Activated CD8-positive, alpha-beta memory T cell treated with anti-CD3 and anti-CD28 coated beads for 48 hours (primary cell): ENCODE data around the gene MRPL36.
A peak's percentile ranks its signal among the peaks of the same experiment; 100 is the strongest.
"Not testable (repeated sequence)": the region's sequence is repeated elsewhere in the genome, so short reads cannot be mapped to it uniquely, and the experiment has no call there.

Source experiments
- DNase-seq, 3 experiments: peaks; one replicate each; pipeline ENCODE4 v3.0.0-alpha.2; 2020; ENCODE audit warnings: low read depth in 2 of 3, low spot score in 2 of 3

The MRPL36 gene

DNA sequence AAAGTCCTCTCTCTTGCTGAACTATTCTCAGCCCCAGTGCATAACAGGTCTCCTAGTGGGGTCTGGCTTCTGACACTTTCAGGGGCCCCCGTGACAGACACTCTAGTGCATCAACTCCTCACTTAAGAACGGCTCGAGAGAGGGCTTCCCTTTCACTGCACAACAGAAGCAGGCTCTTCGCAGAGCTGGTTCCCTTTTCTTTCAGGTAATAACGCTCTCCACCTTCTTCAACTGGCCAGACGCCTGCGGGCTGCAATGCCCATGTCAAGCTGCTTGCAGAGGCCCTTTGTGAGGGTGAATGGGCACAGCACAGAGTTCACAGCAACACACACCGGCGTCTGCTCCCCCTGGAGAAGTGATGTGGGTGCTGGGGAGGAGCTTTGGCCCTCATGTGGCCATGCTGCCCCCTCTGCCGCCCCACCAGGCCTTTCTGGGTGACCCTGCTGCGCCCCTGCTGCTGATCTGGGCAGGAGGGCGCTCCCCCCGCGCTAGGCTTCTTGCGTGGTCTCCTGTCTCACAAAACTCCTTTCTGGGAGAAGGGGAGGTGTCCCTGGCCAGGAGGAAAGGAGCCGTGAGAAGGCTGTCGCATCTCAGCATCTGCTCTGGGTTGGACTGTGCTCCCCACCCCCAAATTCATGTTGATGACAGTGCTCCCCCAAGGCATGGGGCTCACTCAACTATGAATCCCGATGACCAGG, 2.4 kb downstream of the MRPL36 start:
- no peak for DNase-seq

- DNase-seq: no peak
These were observed 3.1 kb downstream of the MRPL36 start for GRCh38 chr5:1796371-1797102.

DNA sequence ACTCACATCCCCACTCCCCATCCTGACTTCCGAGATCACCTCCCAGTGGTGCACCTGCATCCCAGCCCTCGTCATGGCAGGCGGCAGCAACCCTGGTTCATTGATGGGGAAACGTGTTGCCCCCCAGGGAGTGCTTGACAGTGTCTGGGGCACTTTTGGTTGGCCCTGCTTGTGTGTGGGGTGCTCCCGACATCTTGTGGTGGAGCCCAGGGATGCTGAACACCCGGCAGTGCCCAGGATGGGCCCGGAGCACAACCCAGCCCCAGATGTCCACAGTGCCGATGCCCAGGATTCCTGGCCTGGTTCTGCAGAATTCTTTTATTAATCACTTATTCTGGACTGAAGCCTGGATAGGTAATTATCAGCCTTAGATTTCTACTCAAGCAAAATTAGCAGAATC, 3.7 kb downstream of the MRPL36 start:
- DNase-seq: no peak

- no peak for DNase-seq
These were observed 4.1 kb downstream of the MRPL36 start for GRCh38 chr5:1795506-1795905.

DNA sequence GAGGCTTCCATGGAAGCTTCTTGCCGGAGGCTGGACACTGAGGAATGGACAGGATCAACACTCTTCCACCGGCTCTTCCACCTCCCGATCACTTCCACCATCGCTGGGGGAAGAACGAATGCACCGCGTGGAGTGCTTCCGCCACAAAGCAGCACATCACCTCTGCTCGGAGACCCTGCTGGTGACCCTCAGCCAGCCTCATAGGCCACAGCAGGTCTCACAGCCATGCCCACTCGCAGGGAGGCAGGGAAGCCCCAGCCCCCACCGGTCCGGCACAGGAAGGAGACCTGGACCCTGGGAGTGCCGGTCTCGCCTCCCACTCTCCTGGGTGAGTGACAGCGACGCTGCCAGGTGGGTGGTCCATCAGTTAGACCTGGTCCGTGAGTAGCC, 4.7 kb downstream of the MRPL36 start:
- no peak for DNase-seq

DNA sequence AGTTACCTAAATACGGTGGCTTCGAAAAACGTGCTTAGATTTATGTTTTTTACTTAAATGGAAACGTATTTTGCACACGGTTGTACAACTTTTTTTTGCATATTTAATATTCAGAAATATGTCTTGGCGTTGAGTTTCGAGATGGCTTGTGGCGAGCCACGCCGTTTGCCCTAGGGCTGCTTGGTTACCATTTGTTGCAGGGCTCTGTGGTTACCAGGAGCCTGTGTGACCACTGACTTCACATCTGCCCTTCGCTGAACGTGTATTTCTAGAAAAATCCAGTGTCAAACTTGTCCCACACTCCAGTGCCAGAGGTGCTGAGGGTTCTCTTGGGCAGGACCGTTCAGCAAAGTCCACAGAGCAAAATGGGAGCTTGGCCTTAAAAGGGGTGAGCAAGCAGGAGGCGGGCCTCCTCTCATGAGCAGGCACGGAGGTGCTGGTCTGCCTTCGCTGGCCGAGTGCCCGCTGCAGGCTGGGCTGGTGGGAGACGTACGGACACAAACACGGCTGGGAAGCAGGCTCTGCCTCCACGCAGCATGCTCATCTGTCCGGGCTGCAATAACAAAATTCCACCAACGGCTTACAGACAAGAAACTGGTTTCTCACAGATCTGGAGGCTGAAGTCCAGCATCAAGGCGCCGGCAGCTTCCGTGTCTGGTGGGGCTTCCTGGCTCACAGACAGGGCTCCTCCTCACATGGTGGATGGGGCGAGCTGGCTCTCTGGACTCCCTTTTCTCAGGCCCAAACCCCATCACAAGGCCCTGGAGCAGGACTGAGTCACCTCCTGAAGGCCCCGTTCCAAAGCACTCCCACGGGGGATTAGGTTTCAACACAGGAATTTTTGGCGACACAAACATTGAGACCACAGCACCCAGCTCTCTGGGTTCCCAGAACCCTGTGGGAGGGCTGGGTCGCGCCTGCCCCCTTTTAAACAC, 5.4 kb downstream of the MRPL36 start:
- DNase-seq: no peak

- peak in 1 of 3 experiments; percentile 29 for DNase-seq
These were observed 6.3 kb downstream of the MRPL36 start for GRCh38 chr5:1793301-1793740.

- DNase-seq: peak; percentile 29 to 62 (median 49)
These were observed 6.8 kb downstream of the MRPL36 start for GRCh38 chr5:1792842-1793266.

- DNase-seq: no peak
These were observed 8.5 kb downstream of the MRPL36 start for GRCh38 chr5:1791176-1791575.

DNA sequence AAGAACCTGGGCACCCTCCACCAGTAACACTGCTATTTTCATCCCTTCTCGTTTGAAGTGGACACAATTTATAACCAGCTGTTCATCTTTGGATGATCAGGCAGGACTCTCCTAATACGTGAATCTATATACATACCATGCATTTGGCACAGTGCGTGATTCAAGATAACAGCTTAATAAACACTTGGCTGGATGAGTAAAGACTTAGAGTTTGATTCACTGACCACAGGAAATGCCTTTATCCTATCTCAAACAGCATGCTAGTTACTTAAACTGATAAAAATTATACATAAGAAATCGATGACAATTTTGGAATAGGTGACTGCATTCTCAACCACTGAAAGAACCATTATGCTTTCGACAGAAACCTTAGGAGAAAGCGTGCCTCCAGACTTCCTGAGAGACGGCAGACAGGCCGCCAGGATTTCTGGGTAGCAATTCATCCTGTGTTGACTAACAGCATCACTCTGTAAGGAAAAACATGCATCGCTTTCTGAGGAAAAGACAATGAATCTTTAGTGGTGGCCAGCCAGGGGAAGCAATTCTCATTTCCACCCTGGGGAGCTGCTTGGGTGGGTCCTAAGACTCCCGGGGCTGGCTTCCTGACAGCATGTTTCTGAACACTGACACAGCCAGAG, 9.7 kb downstream of the MRPL36 start:
- no peak for DNase-seq

DNA sequence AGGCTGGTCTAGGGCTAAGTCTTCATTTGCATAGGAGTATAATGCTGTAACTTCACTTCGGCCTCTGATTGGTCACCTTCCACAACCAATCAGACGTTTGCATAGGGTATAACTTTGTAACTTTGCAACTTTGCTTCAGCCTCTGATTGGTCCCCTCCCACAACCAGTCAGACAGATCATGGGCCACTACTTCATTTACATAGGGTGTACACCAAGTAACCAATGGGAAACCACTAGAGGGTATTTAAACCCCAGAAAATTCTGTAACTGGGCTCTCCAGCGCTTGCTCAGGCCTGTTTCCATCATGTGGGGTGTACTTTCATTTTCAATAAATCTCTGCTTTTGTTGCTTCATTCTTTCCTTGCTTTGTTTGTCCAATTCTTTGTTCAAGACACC, 10.2 kb downstream of the MRPL36 start:
- not testable (repeated sequence) for DNase-seq

- no peak for DNase-seq
These were observed 10.8 kb downstream of the MRPL36 start for GRCh38 chr5:1788828-1789227.

- DNase-seq: no peak
These were observed 11.4 kb downstream of the MRPL36 start for GRCh38 chr5:1788200-1788599.

- no peak for DNase-seq
These were observed 12.1 kb downstream of the MRPL36 start for GRCh38 chr5:1787472-1788047.

- no peak for DNase-seq
These were observed 12.8 kb downstream of the MRPL36 start for GRCh38 chr5:1786621-1787471.

DNA sequence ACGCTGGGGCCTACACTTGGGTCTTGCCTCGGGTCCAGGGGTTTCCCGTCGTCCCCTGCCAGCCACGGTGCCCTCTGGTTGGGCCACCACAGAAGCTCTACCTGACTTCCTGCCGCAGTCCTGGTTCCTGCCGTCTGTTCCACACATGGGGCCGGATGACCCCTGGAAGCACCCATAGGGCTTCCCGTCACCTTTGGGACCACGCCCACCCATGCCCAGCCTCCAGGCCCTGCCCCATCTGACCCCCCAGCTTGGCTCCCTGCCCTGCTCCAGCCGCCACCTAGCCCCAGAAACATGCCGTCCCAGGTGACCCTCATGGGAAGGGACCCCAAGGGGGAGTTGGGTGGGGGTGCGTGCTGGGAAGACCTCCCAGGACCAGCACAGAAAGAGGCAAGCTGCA, 13.7 kb downstream of the MRPL36 start:
- DNase-seq: no peak

DNA sequence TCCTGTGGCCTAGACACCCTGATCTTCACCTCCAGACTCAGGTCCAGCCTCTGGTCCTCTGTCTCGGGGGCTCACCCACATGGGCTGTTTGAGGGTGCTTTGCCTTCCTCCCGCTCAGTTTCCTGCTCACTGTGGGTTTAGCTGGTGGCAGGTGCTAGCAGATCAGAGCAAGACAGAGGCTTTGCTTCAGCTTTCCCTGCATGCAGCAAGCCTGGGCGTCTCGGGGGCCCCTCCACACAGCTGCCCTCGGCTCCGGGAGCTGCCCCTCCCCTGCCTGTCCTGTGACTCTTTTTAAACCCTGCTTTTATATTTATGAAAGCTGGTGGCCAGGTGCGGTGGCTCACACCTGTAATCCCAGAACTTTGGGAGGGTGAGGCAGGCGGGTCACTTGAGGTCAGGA, 14.6 kb downstream of the MRPL36 start:
- DNase-seq: no peak

DNA sequence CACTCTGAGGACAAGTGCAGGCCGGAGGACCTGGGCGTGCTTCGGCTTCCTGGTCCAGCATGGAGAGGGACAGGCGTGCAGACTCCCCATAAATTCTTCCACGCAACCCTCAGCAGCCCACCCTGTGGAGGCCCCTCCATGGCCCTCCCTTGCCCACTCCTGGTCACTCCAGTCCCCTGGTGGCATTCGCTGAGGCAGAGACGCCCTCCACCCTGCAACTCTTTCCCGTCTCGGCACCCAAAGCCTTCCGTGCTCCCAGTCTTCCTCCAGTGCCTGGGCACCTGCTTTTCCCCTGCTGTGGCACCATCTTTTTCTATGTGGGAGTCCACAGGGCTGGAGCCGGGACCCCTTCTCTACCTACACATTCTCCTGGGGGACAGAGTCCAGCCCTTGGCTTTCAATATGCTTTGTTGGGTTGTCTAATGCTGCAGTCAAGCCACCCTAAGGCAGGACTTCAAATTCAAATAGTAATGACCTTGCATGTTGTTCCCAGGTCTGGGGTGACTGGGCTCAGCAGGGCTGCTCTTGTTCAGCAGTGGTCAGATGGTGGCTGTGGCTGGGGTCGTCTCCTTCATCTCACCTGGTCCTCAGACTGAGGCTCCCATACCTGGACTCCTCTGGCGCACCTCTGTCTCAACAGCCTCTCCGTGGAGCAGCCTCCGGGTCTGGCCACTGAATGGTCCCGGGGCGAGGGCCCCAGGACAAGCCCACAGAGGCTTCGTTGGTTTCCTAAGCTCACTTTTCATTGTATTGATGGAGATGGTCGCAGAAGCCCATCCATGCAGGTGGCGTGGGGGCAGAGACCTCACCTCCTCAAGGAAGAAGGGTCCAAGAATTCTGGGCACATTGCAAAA, 15.2 kb downstream of the MRPL36 start:
- DNase-seq: no peak

DNA sequence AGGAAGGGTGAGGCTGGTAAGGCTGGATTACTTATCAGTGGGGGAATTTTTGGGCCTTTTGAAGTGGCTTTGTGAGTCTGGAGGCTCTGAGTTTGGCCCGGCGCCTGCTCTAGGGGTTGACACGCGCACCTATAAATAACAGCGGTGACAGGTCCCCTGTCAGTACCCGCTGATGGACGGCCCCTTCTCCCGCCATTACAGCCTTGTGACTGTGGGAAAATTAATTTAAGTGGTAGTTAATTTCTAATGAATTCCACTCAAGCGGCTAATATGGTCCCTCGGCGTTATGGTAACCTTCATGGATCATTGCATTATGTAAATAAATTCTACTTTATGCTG, 16.5 kb downstream of the MRPL36 start:
- DNase-seq: no peak
